Osteoblast (primary cell): ENCODE data around the gene TJP3. TPM values are rescaled to one million over a fixed set of nuclear protein-coding genes. Genes with fewer than 3 reads are reported as not detected.

Experiments used
- DNase-seq: peaks from one replicate; pipeline ENCODE4 v3.0.0; 2011; ENCODE audit warnings: low spot score, mixed read lengths; ENCODE audit not compliant: insufficient read length; ENCODE audit errors: missing footprints
- H2AFZ ChIP-seq: 2 replicates; pipeline ENCODE4 v1.6.0; 2011; ENCODE audit warnings: mild to moderate bottlenecking, low read length
- H3K27ac ChIP-seq: 2 replicates; pipeline ENCODE4 v1.5.1; 2011; ENCODE audit warnings: mild to moderate bottlenecking, low read depth, low read length, moderate library complexity
- H3K27me3 ChIP-seq: 2 replicates; pipeline ENCODE4 v1.6.0; 2012; ENCODE audit warnings: mild to moderate bottlenecking, control low read depth, inconsistent platforms, low read length, moderate library complexity; ENCODE audit not compliant: insufficient read depth
- H3K36me3 ChIP-seq: 2 replicates; pipeline ENCODE4 v1.5.1; 2011; ENCODE audit warnings: mild to moderate bottlenecking, low read length, control low read depth, moderate library complexity; ENCODE audit not compliant: insufficient read depth
- H3K4me1 ChIP-seq: 2 replicates; pipeline ENCODE4 v1.5.1; 2011; ENCODE audit warnings: mild to moderate bottlenecking, low read length, control low read depth, moderate library complexity; ENCODE audit not compliant: insufficient read depth
- H3K4me2 ChIP-seq: 2 replicates; pipeline ENCODE4 v1.6.0; 2011; ENCODE audit warnings: mild to moderate bottlenecking, low read length; ENCODE audit not compliant: insufficient read depth
- H3K4me3 ChIP-seq: fragments of 200-600 bp; sonication (generic); 3 replicates; pipeline ENCODE4 v1.5.1; 2012; ENCODE audit warnings: mild to moderate bottlenecking, low read length, inconsistent platforms; ENCODE audit not compliant: insufficient read depth
- H3K79me2 ChIP-seq: 2 replicates; pipeline ENCODE4 v1.6.0; 2012; ENCODE audit warnings: mild to moderate bottlenecking, low read length, control low read depth, inconsistent platforms; ENCODE audit not compliant: insufficient read depth
- H3K9me3 ChIP-seq: 2 replicates; pipeline ENCODE4 v1.5.1; 2011; ENCODE audit warnings: low read depth, low read length, control low read depth
- H4K20me1 ChIP-seq: 2 replicates; pipeline ENCODE4 v1.6.0; 2012; ENCODE audit warnings: mild to moderate bottlenecking, low read length, control low read depth; ENCODE audit not compliant: insufficient read depth
- total RNA-seq: library from RNA; depleted of rRNA; stranded (reverse); fragments of >200 nt; gene quantifications from 2 replicates; pipeline ENCODE4 v1.2.3, GENCODE V29; 2012
- TF ChIP-seq, protein P1 (sequence below): IDR thresholded peaks from 2 replicates; pipeline ENCODE4 v1.5.1; 2011; ENCODE audit warnings: mild to moderate bottlenecking, low read depth, low read length, moderate library complexity; ENCODE audit errors: extremely low read depth

Gene TJP3
- total RNA-seq, 1 donor, result not detected

DNA sequence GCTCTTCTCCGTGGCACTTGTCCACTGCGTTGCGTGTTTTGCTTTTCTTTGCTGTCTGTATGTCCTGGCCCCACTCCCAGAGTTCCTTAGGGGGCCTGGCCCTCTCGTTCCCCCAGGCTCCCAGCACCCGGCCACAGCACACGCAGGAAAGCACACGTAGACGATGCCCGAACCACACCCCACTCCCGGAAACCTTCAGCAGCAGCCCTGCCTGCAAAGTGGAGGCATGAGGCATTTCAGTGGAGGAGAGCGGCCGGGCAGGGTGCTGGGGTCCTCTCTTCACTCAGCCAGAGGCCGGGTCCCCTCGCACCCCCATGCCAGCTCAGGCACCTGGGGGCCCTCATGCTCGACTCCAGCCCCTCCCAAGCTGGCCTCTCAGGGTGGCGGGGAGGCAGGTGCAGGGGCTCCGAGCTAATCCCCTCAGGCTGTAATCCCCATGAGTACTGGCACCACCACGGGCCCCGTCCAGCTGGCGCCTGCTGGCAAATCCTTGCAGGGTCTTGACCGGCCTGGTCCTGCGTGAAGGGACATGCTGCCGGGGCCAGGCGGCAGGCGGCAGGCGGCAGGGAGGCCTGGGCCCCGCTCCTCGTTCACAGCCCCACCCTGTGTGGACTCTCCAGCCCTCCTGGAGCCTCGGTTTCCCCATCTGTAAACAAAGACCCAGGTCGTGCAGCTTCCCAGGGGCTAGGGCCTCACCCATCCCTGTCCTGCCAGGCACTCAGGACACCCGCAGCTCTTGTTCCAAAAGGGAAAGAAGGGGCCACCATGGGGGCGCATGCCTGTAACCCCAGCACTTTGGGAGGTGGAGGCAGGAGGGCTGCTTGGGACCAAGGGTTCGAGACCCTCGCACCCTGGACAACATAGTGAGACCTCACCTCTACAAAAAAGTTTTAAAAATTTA, 14.9 kb upstream of the TJP3 start:
- peaks cover under 1% of the 10 kb centered on the region for H3K4me1 ChIP-seq
- peaks cover 92% of the 10 kb centered on the region for H3K79me2 ChIP-seq
- H4K20me1 ChIP-seq, result peaks cover 76% of the 10 kb centered on the region

GRCh38 chr19:3694361-3695123, 13.6 kb upstream of the TJP3 start:
- Histone ChIP-seq H3K27me3 (no peaks in the 10 kb centered on the region), H3K4me1 (peaks cover 4% of the 10 kb centered on the region), H3K79me2 (peaks cover 96% of the 10 kb centered on the region), H3K27ac (no peak overlapping the region), H3K9me3 (no peaks in the 10 kb centered on the region), H2AFZ (no peak overlapping the region), H3K36me3 (peaks cover 3% of the 10 kb centered on the region), H3K4me3 (no peak overlapping the region), H3K4me2 (no peak overlapping the region), H4K20me1 (peaks cover 76% of the 10 kb centered on the region)
- peak; percentile 64 for DNase-seq
- TF ChIP-seq, protein P1, sequence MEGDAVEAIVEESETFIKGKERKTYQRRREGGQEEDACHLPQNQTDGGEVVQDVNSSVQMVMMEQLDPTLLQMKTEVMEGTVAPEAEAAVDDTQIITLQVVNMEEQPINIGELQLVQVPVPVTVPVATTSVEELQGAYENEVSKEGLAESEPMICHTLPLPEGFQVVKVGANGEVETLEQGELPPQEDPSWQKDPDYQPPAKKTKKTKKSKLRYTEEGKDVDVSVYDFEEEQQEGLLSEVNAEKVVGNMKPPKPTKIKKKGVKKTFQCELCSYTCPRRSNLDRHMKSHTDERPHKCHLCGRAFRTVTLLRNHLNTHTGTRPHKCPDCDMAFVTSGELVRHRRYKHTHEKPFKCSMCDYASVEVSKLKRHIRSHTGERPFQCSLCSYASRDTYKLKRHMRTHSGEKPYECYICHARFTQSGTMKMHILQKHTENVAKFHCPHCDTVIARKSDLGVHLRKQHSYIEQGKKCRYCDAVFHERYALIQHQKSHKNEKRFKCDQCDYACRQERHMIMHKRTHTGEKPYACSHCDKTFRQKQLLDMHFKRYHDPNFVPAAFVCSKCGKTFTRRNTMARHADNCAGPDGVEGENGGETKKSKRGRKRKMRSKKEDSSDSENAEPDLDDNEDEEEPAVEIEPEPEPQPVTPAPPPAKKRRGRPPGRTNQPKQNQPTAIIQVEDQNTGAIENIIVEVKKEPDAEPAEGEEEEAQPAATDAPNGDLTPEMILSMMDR, result no peak

More for the DNA sequence above, 14.9 kb upstream of the TJP3 start:
- Histone ChIP-seq H3K36me3 (peaks cover 3% of the 10 kb centered on the region), H3K4me2 (no peak overlapping the region), H3K9me3 (no peaks in the 10 kb centered on the region), H3K27ac (no peak overlapping the region), H2AFZ (no peak overlapping the region), H3K27me3 (no peaks in the 10 kb centered on the region), H3K4me3 (no peak overlapping the region)
- DNase-seq, result peak; percentile 82
- TF ChIP-seq, protein P1, result no peak

- Histone ChIP-seq H3K79me2 (peaks cover 96% of the 10 kb centered on the region), H3K27me3 (no peaks in the 10 kb centered on the region), H3K4me2 (no peak overlapping the region), H3K27ac (no peak overlapping the region), H3K36me3 (no peaks in the 10 kb centered on the region), H3K4me3 (no peak overlapping the region), H2AFZ (no peak overlapping the region), H4K20me1 (peaks cover 69% of the 10 kb centered on the region), H3K4me1 (peaks cover 4% of the 10 kb centered on the region), H3K9me3 (no peaks in the 10 kb centered on the region)
- peak; percentile 76 for DNase-seq
- TF ChIP-seq, protein P1, result no peak
These were observed 13.0 kb upstream of the TJP3 start for GRCh38 chr19:3695124-3695733.
